Stimulated activated CD8-positive, alpha-beta memory T cell treated with anti-CD3 and anti-CD28 coated beads, Interleukin-12 subunit alpha, Interleukin-12 subunit beta, amount 100 ng/mL, for 24 hours (primary cell): ENCODE measurements around the gene CCNL2.
A peak's percentile ranks its signal among the peaks of the same experiment; 100 is the strongest.
"Not testable (repeated sequence)": the region's sequence is repeated elsewhere in the genome, so short reads cannot be mapped to it uniquely, and the experiment has no call there.

Source experiments
- DNase-seq: peaks from one replicate; pipeline ENCODE4 v3.0.0-alpha.2; 2020; ENCODE audit errors: extremely low read depth

The CCNL2 gene

GRCh38 chr1:1399187-1399871, at the start of gene CCNL2:
Gene CCNL2 (minus strand): TSS chr1:1399335. CDS start chr1:1399306, 29 bp downstream.
- DNase-seq = peak; percentile 99

- not testable (repeated sequence) for DNase-seq
Measured at GRCh38 chr1:1446631-1447030, 47.5 kb upstream of the CCNL2 start.

GRCh38 chr1:1442069-1442770, 43.1 kb upstream of the CCNL2 start:
- no peak for DNase-seq

GRCh38 chr1:1441002-1441888, 42.1 kb upstream of the CCNL2 start:
- peak; percentile 26 for DNase-seq

GRCh38 chr1:1440262-1441001, 41.3 kb upstream of the CCNL2 start:
- no peak for DNase-seq

GRCh38 chr1:1439546-1440261, 40.6 kb upstream of the CCNL2 start:
- no peak for DNase-seq

- DNase-seq = no peak
Measured at GRCh38 chr1:1438531-1439381, 39.6 kb upstream of the CCNL2 start.

- DNase-seq = no peak
Measured at GRCh38 chr1:1437904-1438376, 38.8 kb upstream of the CCNL2 start.

GRCh38 chr1:1437033-1437903, 38.1 kb upstream of the CCNL2 start:
- DNase-seq = no peak

- no peak for DNase-seq
Measured at GRCh38 chr1:1436630-1437032, 37.5 kb upstream of the CCNL2 start.

GRCh38 chr1:1435911-1436629, 36.9 kb upstream of the CCNL2 start:
- DNase-seq = no peak

- DNase-seq = peak; percentile 20
Measured at GRCh38 chr1:1435106-1435903, 36.2 kb upstream of the CCNL2 start, which contains the start of gene VWA1. Gene VWA1 (plus strand): TSS chr1:1435690. CDS start chr1:1435749, 59 bp downstream.

- DNase-seq = no peak
Measured at GRCh38 chr1:1434824-1435105, 35.6 kb upstream of the CCNL2 start.

- DNase-seq = no peak
Measured at GRCh38 chr1:1434131-1434823, 35.1 kb upstream of the CCNL2 start.

- DNase-seq = peak; percentile 36
Measured at GRCh38 chr1:1433804-1434130, 34.6 kb upstream of the CCNL2 start.

GRCh38 chr1:1432951-1433803, 34.0 kb upstream of the CCNL2 start:
- DNase-seq = no peak
